ENCODE measurements around the gene OTOP3.
A peak's percentile ranks its signal among the peaks of the same experiment; 100 is the strongest.

OTOP3 gene

DNA sequence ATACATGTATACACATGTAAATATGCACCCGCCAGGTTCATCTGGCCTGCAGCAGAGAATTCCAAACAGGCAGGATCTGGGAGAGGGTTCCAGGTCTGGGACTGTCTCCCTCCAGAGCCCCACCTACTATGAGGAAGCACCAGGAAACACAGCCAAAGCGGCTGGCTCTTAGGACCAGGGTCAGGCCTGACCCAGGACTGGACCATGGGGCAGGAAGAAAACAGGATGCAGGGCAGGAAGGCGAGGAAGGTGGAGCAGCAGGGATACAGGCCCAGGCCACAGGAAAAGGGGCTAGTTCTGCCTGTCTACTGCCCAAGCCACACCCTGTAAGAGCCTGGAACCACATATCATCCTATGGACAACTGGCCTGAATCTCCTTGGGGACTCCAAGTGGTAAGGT is 34.7 kb downstream of the OTOP3 start:
- no peak for DNase-seq (ENCODE audit: insufficient read length)
- TF ChIP-seq TAF1 (IDR thresholded peaks at IDR 0.05; ENCODE audit: borderline replicate concordance, low read depth, low read length) (no peak), POLR2AphosphoS5 (IDR thresholded peaks at IDR 0.05; ENCODE audit: low read depth, low read length) (no peak), POLR2A (IDR thresholded peaks at IDR 0.05; ENCODE audit: low read depth, low read length) (no peak)
- no peak for FAIRE-seq

DNA sequence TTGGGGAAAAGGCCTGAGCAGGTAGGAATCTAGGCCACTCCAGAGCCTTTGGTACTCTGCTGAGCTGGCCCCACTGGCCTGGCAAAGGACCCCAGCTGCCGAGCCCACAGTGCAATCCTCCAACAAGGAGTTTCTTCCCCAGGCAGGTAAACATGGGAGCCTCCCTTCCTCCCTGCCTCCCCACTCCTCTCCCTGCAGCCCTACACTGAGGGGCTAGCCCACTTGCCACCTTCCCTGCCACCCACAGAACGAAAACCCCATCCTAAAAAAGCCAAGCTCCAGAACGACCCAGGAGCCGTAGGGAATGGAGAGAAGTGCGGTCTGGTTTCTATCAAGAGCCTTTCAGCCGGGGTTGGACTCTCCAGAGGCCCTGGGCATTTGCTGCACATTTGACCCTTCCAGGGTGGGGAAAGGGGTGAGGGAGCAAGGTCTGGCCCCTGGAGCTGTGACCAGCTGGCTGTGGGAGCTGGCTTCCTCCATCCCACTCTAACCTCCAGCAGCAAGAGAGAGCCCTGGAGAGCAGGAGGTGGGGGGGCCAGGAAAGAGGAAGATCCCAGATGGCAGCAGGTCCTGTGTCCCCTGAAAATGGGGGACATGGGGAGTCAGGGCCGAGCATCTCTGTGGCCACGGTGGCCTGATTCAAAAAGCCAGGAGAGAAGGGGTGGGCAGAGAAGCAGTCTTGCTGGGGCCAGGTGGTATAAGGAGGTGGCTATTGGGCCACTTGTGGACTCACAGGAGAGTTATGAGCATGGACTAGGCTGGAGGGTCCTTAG is 35.6 kb downstream of the OTOP3 start:
- no peak for DNase-seq (ENCODE audit: insufficient read length)
- no peak for FAIRE-seq
- TF ChIP-seq POLR2A (IDR thresholded peaks at IDR 0.05; ENCODE audit: low read depth, low read length): no peak
- no peak for TF ChIP-seq TAF1 (IDR thresholded peaks at IDR 0.05; ENCODE audit: borderline replicate concordance, low read depth, low read length)
- TF ChIP-seq POLR2AphosphoS5 (IDR thresholded peaks at IDR 0.05; ENCODE audit: low read depth, low read length): no peak

DNA sequence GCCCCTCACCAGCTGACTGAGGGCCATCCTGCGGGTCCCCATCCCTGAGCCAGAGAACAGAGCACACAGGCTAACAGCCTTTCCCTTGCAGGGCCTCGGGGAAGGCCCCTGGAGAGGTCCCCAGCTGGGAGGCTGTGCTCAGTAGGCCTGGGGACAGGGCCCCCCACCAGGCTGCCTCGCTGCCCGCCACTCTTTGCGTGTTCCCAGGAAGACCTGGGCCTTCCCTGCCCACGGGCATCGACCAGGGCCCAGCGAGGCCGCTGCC is 36.1 kb downstream of the OTOP3 start:
- TF ChIP-seq POLR2AphosphoS5 (IDR thresholded peaks at IDR 0.05; ENCODE audit: low read depth, low read length) (no peak), TAF1 (IDR thresholded peaks at IDR 0.05; ENCODE audit: borderline replicate concordance, low read depth, low read length) (no peak)
- no peak for FAIRE-seq

DNA sequence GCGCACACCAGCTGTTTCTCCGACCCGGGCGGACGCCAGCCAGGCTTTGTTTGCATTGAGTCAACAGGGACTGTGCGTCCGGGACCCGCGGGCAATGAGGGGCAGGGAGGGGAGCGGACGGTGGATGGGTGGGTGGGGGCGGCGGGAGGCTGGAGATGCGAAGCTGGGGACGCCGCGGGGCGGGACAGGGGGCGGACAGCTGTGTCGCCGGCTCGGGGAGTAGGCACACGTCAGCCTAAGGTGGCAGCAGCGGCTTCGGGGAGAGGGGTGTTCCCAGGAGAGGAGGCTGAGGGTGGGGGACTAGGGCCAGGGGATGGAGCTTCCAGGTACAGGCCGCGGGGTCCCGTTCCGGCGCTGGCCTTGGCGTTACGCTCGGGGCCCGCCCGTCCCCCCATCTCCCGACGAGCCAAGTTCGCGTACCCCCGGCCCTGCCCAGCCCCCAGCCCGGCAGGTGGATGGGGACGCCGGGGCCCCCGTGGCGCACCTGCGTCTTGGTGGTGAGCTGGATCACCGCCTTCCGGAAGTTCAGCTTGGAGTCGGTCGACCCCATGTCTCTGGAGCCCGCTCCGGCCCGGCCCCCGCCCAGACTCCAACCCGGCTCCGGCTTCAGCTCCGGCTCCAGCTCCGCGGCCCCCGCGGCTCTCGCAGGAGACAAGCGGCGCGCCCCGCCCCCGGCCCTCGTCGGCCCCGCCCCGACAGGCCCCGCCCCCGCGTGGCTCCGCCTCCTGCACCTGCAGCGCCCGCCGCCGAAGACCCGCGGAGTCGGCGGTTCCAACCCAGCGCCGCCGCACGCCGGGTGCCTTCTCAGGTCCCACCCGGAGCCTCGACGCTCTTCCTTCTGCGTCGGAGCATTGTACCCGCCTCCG is 36.6 kb downstream of the OTOP3 start, which contains the start of gene HID1:
HID1 (minus strand) TSS at position 653 of the 866 bp plus-strand sequence; CDS start at position 550, 103 bp downstream.
- no peak for TF ChIP-seq POLR2AphosphoS5 (IDR thresholded peaks at IDR 0.05; ENCODE audit: low read depth, low read length)
- no peak for TF ChIP-seq TAF1 (IDR thresholded peaks at IDR 0.05; ENCODE audit: borderline replicate concordance, low read depth, low read length)
- no peak for TF ChIP-seq POLR2A (IDR thresholded peaks at IDR 0.05; ENCODE audit: low read depth, low read length)
- peak; percentile 42 for FAIRE-seq
- peak; percentile 79 for DNase-seq (ENCODE audit: insufficient read length)

More for the DNA sequence above, 36.1 kb downstream of the OTOP3 start:
- DNase-seq (ENCODE audit: insufficient read length): no peak

DNA sequence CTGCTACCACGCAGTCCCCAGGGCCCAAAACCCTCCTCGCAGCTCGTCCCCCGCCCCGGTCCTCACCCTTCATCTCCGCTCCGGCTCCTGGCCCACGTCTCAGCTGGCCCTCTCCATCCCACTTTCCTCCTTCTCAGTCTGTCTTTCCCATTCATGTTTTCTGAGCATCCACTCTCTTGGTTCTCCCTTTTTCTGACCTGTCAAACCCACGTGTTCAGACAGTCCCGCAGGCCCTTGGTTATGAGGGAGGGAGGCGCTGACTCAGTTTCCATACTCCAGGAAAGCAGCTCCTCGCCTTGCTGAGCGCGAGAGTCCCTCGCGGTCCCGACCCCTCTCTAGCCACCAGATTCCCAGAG is 37.3 kb downstream of the OTOP3 start:
- FAIRE-seq (no peak), DNase-seq (ENCODE audit: insufficient read length) (no peak)
- TF ChIP-seq TAF1 (IDR thresholded peaks at IDR 0.05; ENCODE audit: borderline replicate concordance, low read depth, low read length) (no peak), POLR2AphosphoS5 (IDR thresholded peaks at IDR 0.05; ENCODE audit: low read depth, low read length) (no peak), POLR2A (IDR thresholded peaks at IDR 0.05; ENCODE audit: low read depth, low read length) (no peak)

DNA sequence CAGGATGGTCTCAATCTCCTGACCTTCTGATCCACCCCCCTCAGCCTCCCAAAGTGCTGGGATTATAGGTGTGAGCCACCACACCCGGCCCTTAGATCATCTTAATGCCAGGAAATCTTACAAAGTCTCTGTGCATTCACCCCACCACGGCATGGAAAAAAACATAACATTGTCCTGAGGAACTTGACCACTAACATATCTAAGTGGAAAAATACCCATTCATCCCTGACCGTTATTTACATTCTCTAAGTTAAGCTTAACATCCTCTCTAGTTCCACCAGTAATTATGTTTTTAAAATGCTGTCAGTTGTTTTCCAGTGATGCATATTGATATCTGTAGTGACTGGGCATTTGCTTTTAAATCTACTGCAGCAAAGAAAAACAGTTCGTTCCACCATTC is 40.2 kb downstream of the OTOP3 start:
- TF ChIP-seq POLR2A (IDR thresholded peaks at IDR 0.05; ENCODE audit: low read depth, low read length) (no peak), TAF1 (IDR thresholded peaks at IDR 0.05; ENCODE audit: borderline replicate concordance, low read depth, low read length) (no peak), POLR2AphosphoS5 (IDR thresholded peaks at IDR 0.05; ENCODE audit: low read depth, low read length) (no peak)
- FAIRE-seq: no peak
- no peak for DNase-seq (ENCODE audit: insufficient read length)

DNA sequence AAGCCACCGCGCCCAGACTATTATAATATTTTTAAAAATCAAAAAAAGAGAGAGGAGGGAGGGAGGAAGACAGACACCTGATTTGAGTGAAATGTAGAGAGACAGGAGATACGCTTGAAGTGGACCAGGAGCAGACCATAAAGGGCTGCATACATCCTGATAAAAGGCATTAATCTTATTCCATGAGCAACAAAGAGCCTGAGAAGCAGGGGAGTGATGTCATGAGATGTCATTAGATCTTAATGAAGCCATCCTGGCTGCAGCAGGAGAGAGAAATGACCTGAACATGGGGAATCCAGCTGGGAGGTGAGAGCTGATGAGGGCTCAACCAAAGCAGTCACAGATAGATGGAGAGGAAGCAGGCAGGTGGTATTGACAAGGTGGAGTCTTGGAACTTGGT is 42.1 kb downstream of the OTOP3 start:
- FAIRE-seq (no peak), DNase-seq (ENCODE audit: insufficient read length) (no peak)
- TF ChIP-seq POLR2AphosphoS5 (IDR thresholded peaks at IDR 0.05; ENCODE audit: low read depth, low read length): no peak
- TF ChIP-seq TAF1 (IDR thresholded peaks at IDR 0.05; ENCODE audit: borderline replicate concordance, low read depth, low read length): no peak
- TF ChIP-seq POLR2A (IDR thresholded peaks at IDR 0.05; ENCODE audit: low read depth, low read length): no peak

DNA sequence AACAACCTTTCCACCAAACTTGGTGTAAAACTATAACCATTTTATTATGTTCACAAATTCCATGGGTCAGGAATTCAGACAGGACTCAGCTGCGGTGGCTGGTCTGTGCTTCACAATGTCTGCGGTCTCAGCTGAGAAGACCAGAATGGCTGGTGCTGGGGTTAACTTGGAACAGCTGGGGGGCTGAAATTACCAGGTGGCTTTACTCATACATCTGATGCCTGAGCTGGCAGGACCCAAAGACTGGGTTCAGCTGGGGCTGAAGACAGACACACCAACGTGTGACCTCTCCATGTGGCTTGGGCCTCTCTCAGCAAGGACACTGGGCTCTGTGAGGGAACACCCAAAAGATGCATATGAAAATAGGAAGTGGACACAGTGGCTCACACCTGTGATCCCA is 42.5 kb downstream of the OTOP3 start:
- no peak for DNase-seq (ENCODE audit: insufficient read length)
- TF ChIP-seq TAF1 (IDR thresholded peaks at IDR 0.05; ENCODE audit: borderline replicate concordance, low read depth, low read length) (no peak), POLR2A (IDR thresholded peaks at IDR 0.05; ENCODE audit: low read depth, low read length) (no peak), POLR2AphosphoS5 (IDR thresholded peaks at IDR 0.05; ENCODE audit: low read depth, low read length) (no peak)
- FAIRE-seq: no peak

DNA sequence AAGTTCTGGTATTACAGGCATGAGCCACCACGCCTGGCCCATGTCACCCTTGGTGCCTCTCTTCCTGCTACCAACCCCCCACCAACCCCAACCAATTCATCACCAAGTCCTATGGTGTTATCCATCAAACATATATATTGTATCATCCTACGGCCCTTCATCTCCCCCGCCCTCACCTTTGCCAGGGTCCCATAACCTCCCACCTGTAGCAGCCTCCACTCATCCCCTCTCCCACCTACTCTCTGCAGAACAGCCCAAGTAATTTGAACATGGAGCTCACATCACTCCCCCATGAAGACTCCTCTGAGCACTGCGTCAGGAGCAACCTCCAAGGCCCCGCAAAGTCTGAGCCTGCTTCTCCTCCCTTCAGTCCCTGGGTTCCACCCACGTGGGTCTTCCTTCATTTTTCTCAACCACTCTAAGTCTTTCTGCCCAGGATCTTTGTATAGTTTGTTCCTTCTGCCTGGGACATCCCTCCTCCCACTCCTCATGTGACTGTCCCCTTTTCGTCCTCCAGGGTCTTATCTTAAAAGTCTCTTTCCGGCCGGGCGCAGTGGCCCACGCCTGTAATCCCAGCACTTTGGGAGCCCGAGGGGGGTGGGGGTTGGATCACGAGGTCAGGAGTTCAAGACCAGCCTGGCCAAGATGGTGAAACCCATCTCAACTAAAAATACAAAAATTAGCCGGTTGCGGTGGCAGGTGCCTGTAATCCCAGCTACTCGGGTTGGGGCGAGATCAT is 43.9 kb downstream of the OTOP3 start:
- TF ChIP-seq POLR2AphosphoS5 (IDR thresholded peaks at IDR 0.05; ENCODE audit: low read depth, low read length) (no peak), POLR2A (IDR thresholded peaks at IDR 0.05; ENCODE audit: low read depth, low read length) (no peak), TAF1 (IDR thresholded peaks at IDR 0.05; ENCODE audit: borderline replicate concordance, low read depth, low read length) (no peak)
- no peak for FAIRE-seq
- no peak for DNase-seq (ENCODE audit: insufficient read length)

DNA sequence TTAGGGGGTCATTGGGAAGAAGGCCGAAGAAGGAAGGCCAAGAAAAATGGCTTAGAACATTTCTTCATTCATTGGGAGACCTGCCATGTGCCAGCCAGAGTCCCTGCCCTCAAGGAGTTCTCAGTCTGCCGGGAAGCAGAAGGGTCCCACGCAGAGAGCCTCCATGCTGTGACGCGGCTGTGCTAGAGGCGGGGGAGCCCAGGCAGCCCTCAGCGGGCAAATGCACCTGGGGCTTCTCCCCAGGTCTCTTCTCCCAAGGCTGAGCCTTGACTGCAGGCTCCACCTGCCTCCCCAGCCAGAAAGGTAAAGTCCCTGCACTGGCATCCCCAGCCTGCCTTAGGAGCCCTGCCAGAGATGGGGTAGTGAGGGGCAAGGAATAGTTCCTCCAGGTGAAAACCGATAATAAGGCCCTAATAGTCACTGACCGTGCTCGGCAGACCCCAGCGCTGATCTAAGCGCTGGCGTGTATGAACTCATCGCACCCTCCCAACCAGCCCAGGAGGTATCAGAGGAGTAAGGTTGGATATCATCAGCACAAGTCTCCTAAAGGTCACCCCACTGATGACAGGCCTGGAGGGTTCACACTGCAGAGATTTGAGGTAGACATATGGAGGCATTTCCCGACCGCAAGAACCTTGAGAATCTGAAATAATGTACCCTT is 45.8 kb downstream of the OTOP3 start:
- FAIRE-seq (no peak), DNase-seq (ENCODE audit: insufficient read length) (no peak)
- TF ChIP-seq POLR2A (IDR thresholded peaks at IDR 0.05; ENCODE audit: low read depth, low read length): no peak
- TF ChIP-seq POLR2AphosphoS5 (IDR thresholded peaks at IDR 0.05; ENCODE audit: low read depth, low read length): no peak
